Heart right ventricle (tissue), 16 donors: ENCODE data around the gene CFAP161. TPM values are rescaled to one million over a fixed set of nuclear protein-coding genes. Genes with fewer than 3 reads are reported as not detected.

Experiments
- ATAC-seq, 8 donors: fragments of 200-7000 bp; cut with Tn5 transposase; one replicate each; pipeline ENCODE4 v1.9.1; 2020; ENCODE audit warnings: mild to moderate bottlenecking in 8 of 8, moderate library complexity in 8 of 8, moderate number of reproducible peaks in 1 of 8
- DNase-seq, 2 donors: peaks; one replicate each; pipeline ENCODE4 v3.0.0-alpha.2; 2020
- H3K27ac ChIP-seq, 10 donors: fragments of 200-600 bp; sonication (generic) in 2 of 10; one replicate each; pipeline versions ENCODE4 v1.5.0 to v1.8.0; 2020 to 2022; ENCODE audit warnings: mild to moderate bottlenecking in 3 of 10
- H3K27me3 ChIP-seq, 7 donors: fragments of 200-600 bp; one replicate each; pipeline ENCODE4 v1.8.0; 2021 to 2022; ENCODE audit warnings: mild to moderate bottlenecking in 2 of 7
- H3K36me3 ChIP-seq, 9 donors: fragments of 200-600 bp; sonication (generic) in 1 of 9; one replicate each; pipeline versions ENCODE4 v1.5.0 to v1.8.0; 2020 to 2022; ENCODE audit warnings: mild to moderate bottlenecking in 2 of 9
- H3K4me1 ChIP-seq, 9 donors: fragments of 200-600 bp; sonication (generic) in 1 of 9; one replicate each; pipeline versions ENCODE4 v1.5.0 to v1.8.0; 2020 to 2022; ENCODE audit warnings: mild to moderate bottlenecking in 4 of 9
- H3K4me3 ChIP-seq, 10 donors: fragments of 200-600 bp; sonication (generic) in 2 of 10; one replicate each; pipeline versions ENCODE4 v1.5.0 to v1.8.0; 2020 to 2022; ENCODE audit warnings: mild to moderate bottlenecking in 7 of 10, moderate library complexity in 2 of 10
- H3K9me3 ChIP-seq, 11 donors: fragments of 200-600 bp in 10 of 11; sonication (generic) in 2 of 11; one replicate each; pipeline versions ENCODE4 v1.5.0 to v1.8.0; 2013 to 2022; ENCODE audit warnings: mild to moderate bottlenecking in 2 of 11, control low read depth in 1 of 11, moderate library complexity in 1 of 11
- CTCF ChIP-seq, 9 donors: fragments of 200-600 bp; sonication (generic) in 2 of 9; IDR thresholded peaks; one replicate each; pipeline versions ENCODE4 v1.5.0 to v1.8.0; 2021 to 2022; ENCODE audit warnings: antibody characterized with exemption in 9 of 9, mild to moderate bottlenecking in 5 of 9, moderate library complexity in 1 of 9
- WGBS, 2 donors: extraction: QIAGEN DNeasy Blood & Tissue Kit; methylation state at CpG; one replicate each; pipeline ENCODE4 v1.1.7; 2013; ENCODE audit warnings: inconsistent platforms in 1 of 2; 5-methylcytosine and 5-hydroxymethylcytosine counted together
- intact Hi-C, 10 donors: fragments of 100-400 bp; cut with DNase I; formaldehyde crosslinking; loops; one replicate each; pipeline versions ENCODE4 v1.11.1 to v1.14.2; 2022
- polyA plus RNA-seq, 2 donors: library from polyadenylated mRNA; stranded (reverse); fragments of 200-250 nt; gene quantifications; one replicate each; pipeline ENCODE4 v1.2.3, GENCODE V29; 2013
- total RNA-seq, 10 donors: library from RNA; stranded (reverse); fragmentation: NEBNext Ultra II Directional in 3 of 10; extraction: Animal tissue kit (Norgen Biotek cat#: 25700) in 3 of 10; gene quantifications; one replicate each; pipeline versions ENCODE4 v1.2.1 to v1.2.4, GENCODE V29; 2021 to 2023
- donor health status: Arrhythmogenic right ventricular cardiomyopathy.
- donor health status: ischemic (EF 13 %, LVEDD 7.1; RV severe dilation, severe dysfunction).
- donor health status: healthy with polysubstance abuse.
- donor health status: DM: no; HTN: yes; CAD: no.
- donor health status: DM: no; HTN: no; CAD: no.
- donor health status: ischemic (EF 25% LVEDD 6.9; RV normal size, moderate dysfunction).
- donor health status: ischemic (EF 25% LVEDD 5.7; RV mildly dilated, moderate dysfunction).
- donor health status: healthy.
- donor health status: DM: yes; HTN: yes; CAD: no.
- donor health status: Ischemic cardiomyopathy.
- donor health status: ischemic (EF 35%, LVEDD 5.7; RV mildly dilated, moderate dysfunction).
- donor health status: nonischemic (EF 11% LVEDD 7.7; RV severe dilation, severe dysfunction).
- donor health status: DM: yes; HTN: yes; CAD: no.
- donor health status: PGD.
- donor health status: ischemic (EF 29% LVEDD 5.4; RV normal size, mild dysfunction).
- donor health status: nonischemic (EF 23%, LVEDD 6.1; RV moderate dilation, normal function).

CFAP161 gene
- total and polyA plus RNA-seq, 12 donors, result 0.28 to 1.2 (median 0.83) TPM

GRCh38 chr15:81178365-81178764 is 44.3 kb downstream of the CFAP161 start:
- H3K4me1 ChIP-seq, result peaks cover 2 to 55% (median 13%) of the 10 kb centered on the region in 9 donors
- peaks cover 0 to 23% (median 4%) of the 10 kb centered on the region in 7 donors for H3K27me3 ChIP-seq
- 76 to 88% methylated on average over 2 of the region's 2 CpGs for WGBS, 2 donors
- intact Hi-C loops, result no loop called here
- H3K27ac ChIP-seq, result no peak overlapping the region
- no peak for DNase-seq
- H3K36me3 ChIP-seq, result no peaks in the 10 kb centered on the region
- H3K9me3 ChIP-seq, result no peaks in the 10 kb centered on the region
- ATAC-seq, result no peak
- no peak overlapping the region for H3K4me3 ChIP-seq
- TF ChIP-seq CTCF (IDR thresholded peaks at IDR 0.05), result no peak

- DNase-seq, result no peak
- intact Hi-C loops, result loop anchor here in 1 of 10 donors (10.0 kb wide), 1 partner anchor 64 kb away; no protein-coding TSS in a partner anchor
- Histone ChIP-seq H3K9me3 (no peaks in the 10 kb centered on the region), H3K4me3 (no peak overlapping the region), H3K27ac (peak overlapping the region in 4 of 10 donors; percentile 15 to 74 (median 61)), H3K27me3 (peaks cover 0 to 23% (median 4%) of the 10 kb centered on the region in 7 donors), H3K4me1 (peaks cover under 1 to 32% (median 19%) of the 10 kb centered on the region in 9 donors), H3K36me3 (no peaks in the 10 kb centered on the region)
- no peak for ATAC-seq
- TF ChIP-seq CTCF (IDR thresholded peaks at IDR 0.05), result no peak
- WGBS, 2 donors, result 77 to 78% methylated on average over 3 of the region's 3 CpGs
Observed at GRCh38 chr15:81181220-81181619, 47.1 kb downstream of the CFAP161 start.

- no peak for TF ChIP-seq CTCF (IDR thresholded peaks at IDR 0.05)
- H3K27ac ChIP-seq, result peak overlapping the region in 9 of 10 donors; percentile 28 to 74 (median 59)
- H3K36me3 ChIP-seq, result no peaks in the 10 kb centered on the region
- WGBS, 2 donors, result 53 to 54% methylated on average over 13 of the region's 13 CpGs
- peaks cover 0 to 23% (median 4%) of the 10 kb centered on the region in 7 donors for H3K27me3 ChIP-seq
- ATAC-seq (peak in 6 of 8 donors; percentile 7 to 61 (median 36)), DNase-seq (no peak)
- intact Hi-C loops, result loop anchor here in 1 of 10 donors (10.0 kb wide), 1 partner anchor 63 kb away; no protein-coding TSS in a partner anchor
- peaks cover 0 to 22% (median 12%) of the 10 kb centered on the region in 9 donors for H3K4me1 ChIP-seq
- H3K9me3 ChIP-seq, result no peaks in the 10 kb centered on the region
- H3K4me3 ChIP-seq, result peak overlapping the region in 9 of 10 donors; percentile 13 to 46 (median 43)
Observed at GRCh38 chr15:81182031-81182755, 48.1 kb downstream of the CFAP161 start.

- intact Hi-C loops, result loop anchor here in 1 of 10 donors (10.0 kb wide), 1 partner anchor 62 kb away; no protein-coding TSS in a partner anchor
- peaks cover 0 to 23% (median 4%) of the 10 kb centered on the region in 7 donors for H3K27me3 ChIP-seq
- H3K27ac ChIP-seq, result peak overlapping the region in 9 of 10 donors; percentile 28 to 74 (median 59)
- H3K36me3 ChIP-seq, result no peaks in the 10 kb centered on the region
- DNase-seq, result peak; percentile 14 to 18
- WGBS, 2 donors, result 36 to 40% methylated on average over 13 of the region's 13 CpGs
- H3K4me3 ChIP-seq, result peak overlapping the region in 9 of 10 donors; percentile 13 to 46 (median 43)
- no peaks in the 10 kb centered on the region for H3K9me3 ChIP-seq
- peaks cover 0 to 22% (median 9%) of the 10 kb centered on the region in 9 donors for H3K4me1 ChIP-seq
- peak in 3 of 9 donors; percentile 34 to 39 (median 36) for TF ChIP-seq CTCF (IDR thresholded peaks at IDR 0.05)
- ATAC-seq, result peak in 7 of 8 donors; percentile 53 to 82 (median 73)
Observed at GRCh38 chr15:81182756-81183438, 48.8 kb downstream of the CFAP161 start.
